Coronary artery (tissue), 2 donors: ENCODE measurements around the gene IGSF3.
A peak's percentile ranks its signal among the peaks of the same experiment; 100 is the strongest.

Experiments
- DNase-seq: peaks from one replicate; pipeline ENCODE4 v3.0.0-alpha.2; 2017; ENCODE audit warnings: low spot score
- H3K27ac ChIP-seq, 2 donors: fragments of 200-600 bp; sonication (generic); one replicate each; pipeline ENCODE4 v1.5.1; 2016 to 2019
- H3K4me3 ChIP-seq: fragments of 200-600 bp; sonication (generic); 2 replicates; pipeline ENCODE4 v1.5.1; 2016; ENCODE audit warnings: mild to moderate bottlenecking, moderate library complexity
- CTCF ChIP-seq: fragments of 200-600 bp; sonication (generic); IDR thresholded peaks from one replicate; pipeline ENCODE4 v1.5.1; 2019; ENCODE audit warnings: antibody characterized with exemption

Gene IGSF3

DNA sequence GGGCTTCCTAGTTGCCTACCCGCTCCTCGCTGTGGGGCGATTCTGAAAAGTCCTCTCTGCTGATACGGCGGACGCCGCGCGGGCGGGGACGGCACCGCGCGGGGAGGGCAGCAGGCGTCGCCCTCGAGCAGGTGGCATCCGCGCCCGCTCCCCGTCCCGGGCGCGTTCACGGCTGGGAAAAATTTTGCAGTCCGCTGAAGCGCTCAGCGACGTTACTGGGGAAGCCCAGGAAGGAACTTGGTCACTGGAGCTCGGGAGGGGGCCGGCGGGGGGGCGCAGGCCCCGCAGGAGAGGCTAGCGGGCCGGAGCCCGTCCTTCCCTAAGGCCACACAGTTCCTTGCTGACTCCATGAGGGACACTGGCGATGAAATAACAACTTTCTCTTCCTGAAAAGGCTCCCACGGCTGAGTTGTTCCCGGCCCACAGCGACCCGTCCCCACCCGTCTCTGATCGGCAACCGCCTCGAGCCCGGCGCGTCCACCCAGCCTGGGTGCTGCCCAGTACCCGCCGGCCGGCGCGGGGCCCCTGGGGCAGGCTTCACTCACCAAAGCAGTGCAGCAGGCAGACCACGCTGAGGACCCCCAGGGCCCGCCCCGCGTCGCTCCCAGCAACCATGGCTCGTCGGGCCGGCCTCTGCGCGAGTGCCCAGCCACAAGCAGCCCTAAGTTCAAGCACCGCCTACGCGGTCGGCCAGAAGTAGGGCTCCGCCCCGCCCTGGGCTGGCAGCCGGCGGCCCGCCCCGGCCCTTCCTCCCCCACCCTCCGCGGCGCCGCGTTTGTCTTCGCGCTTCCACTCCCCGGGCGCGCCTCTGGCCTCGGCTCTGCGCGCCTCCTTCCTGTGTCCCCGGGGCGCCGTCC is 96.9 kb downstream of the IGSF3 start, which contains the start of gene CD58:
Gene CD58, minus strand, starts transcription at position 669 of the 857 bp plus-strand sequence. Its CDS starts 54 bp downstream, at position 615.
- H3K27ac ChIP-seq = peak within 1 kb of the TSS; percentile 99
- H3K4me3 ChIP-seq = peak within 1 kb of the TSS; percentile 91
- peak; percentile 71 for TF ChIP-seq CTCF
- peak; percentile 91 for DNase-seq

- no peak for TF ChIP-seq CTCF
- Histone ChIP-seq H3K4me3 (peak overlapping the region; percentile 91), H3K27ac (peak overlapping the region; percentile 99)
- no peak for DNase-seq
These were observed 97.7 kb downstream of the IGSF3 start for GRCh38 chr1:116569776-116570357.

- TF ChIP-seq CTCF = no peak
- H3K4me3 ChIP-seq = peak overlapping the region; percentile 91
- peak overlapping the region in 1 of 2 donors; percentile 23 for H3K27ac ChIP-seq
- DNase-seq = no peak
These were observed 98.2 kb downstream of the IGSF3 start for GRCh38 chr1:116569381-116569670.

- no peak overlapping the region for H3K4me3 ChIP-seq
- DNase-seq = no peak
- TF ChIP-seq CTCF = no peak
- peak overlapping the region in 1 of 2 donors; percentile 23 for H3K27ac ChIP-seq
These were observed 98.7 kb downstream of the IGSF3 start for GRCh38 chr1:116568662-116569380.

DNA sequence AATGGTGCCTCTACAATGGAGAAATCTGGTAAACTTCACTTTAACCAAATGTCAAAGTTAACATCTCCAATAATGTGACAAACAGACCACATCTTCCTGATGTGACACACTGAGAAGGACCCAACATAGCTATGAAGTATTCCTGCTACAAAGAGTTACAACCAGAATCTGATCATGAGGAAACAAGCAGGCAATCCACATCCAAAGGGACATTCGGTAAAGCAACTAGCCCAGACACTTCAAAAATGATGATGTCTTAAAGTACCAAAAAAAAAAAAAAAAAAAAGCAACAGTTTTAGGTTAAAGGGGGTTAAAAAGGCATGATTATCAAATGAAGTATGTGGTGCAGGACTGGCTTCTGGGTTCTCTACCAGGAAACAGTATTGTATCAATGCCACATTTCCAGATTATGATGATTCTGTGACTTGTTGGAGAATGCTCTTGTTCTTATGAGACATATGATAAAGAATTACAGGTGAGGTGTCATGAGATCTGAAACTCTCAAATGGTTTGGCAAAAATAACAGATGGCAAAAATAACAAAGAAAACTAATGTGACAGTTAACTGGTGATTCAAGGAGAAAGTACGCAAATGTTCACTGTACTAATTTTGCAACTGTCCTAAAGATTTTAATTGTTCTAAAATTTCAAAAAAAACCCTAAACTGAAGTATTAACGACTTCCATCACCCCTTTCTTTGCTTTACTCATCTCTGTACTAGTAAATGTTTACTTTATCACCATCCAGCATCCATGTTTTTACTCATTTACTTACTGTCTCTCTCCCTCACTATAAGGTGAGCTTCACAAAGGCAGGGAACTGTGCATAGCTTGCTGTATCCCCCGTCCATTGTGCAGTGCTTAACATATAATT is 99.5 kb downstream of the IGSF3 start:
- no peak overlapping the region for H3K4me3 ChIP-seq
- no peak for TF ChIP-seq CTCF
- no peak overlapping the region for H3K27ac ChIP-seq
- no peak for DNase-seq

GRCh38 chr1:116565222-116565621 is 102.3 kb downstream of the IGSF3 start:
- TF ChIP-seq CTCF = no peak
- no peak for DNase-seq
- H3K4me3 ChIP-seq = no peak overlapping the region
- H3K27ac ChIP-seq = no peak overlapping the region
